Measurements from ENCODE around the gene ZNF625.
A peak's percentile ranks its signal among the peaks of the same experiment; 100 is the strongest.

ZNF625 gene

DNA sequence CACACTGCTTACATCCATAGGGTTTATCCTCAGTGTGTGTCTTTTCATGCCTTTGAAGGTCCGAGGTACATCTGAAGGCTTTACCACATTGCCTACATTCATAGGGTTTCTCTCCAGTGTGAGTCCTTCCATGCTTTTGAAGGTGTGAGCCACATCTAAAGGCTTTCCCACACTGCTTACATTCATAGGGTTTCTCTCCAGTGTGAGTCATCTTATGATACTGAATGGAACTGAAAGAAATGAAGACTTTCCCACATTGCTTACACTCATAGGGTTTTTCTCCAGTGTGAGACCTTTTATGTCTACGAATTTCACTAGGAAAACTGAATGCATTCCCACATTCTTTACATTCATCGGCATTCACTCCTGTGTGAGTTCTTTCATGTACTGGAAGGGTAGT, 23.5 kb downstream of the ZNF625 start:
- Histone ChIP-seq H3K23ac (ENCODE audit: low read length) (no peak overlapping the region), H3K9ac (ENCODE audit: low read length) (no peak overlapping the region), H2BK15ac (replicated peaks; ENCODE audit: low read depth) (no peak overlapping the region), H2AK5ac (ENCODE audit: low read length) (no peak overlapping the region), H3K27ac (ENCODE audit: low read depth, low read length) (no peak overlapping the region), H3K18ac (ENCODE audit: low read length) (no peak overlapping the region), H3K4me3 (ENCODE audit: low read length) (peak overlapping the region; percentile 51), H3K56ac (ENCODE audit: low read length) (no peak overlapping the region), H3K36me3 (ENCODE audit: control insufficient read depth, insufficient read depth, low read length) (peaks cover 20% of the 10 kb centered on the region), H3K4me2 (ENCODE audit: low read length) (no peak overlapping the region), H3K4me1 (ENCODE audit: control insufficient read depth, low read depth, low read length) (no peaks in the 10 kb centered on the region), H2BK120ac (ENCODE audit: low read depth, low read length) (no peak overlapping the region), H2BK5ac (ENCODE audit: low read length) (no peak overlapping the region), H4K5ac (ENCODE audit: low read length) (no peak overlapping the region), H3K4ac (ENCODE audit: low read depth, low read length) (no peak overlapping the region), H4K8ac (ENCODE audit: low read depth, low read length) (no peak overlapping the region), H3K27me3 (ENCODE audit: insufficient read depth, low read length, poor library complexity) (no peaks in the 10 kb centered on the region), H3K79me2 (ENCODE audit: control insufficient read depth, insufficient read depth, low read length) (no peaks in the 10 kb centered on the region), H3K79me1 (ENCODE audit: low read length) (peaks cover 4% of the 10 kb centered on the region)
- peak; percentile 68 for DNase-seq
- WGBS (ENCODE audit: extremely low coverage, insufficient coverage, low lambda C conversion rate), result no CpG with 5 or more reads among the region's 3 CpGs

DNA sequence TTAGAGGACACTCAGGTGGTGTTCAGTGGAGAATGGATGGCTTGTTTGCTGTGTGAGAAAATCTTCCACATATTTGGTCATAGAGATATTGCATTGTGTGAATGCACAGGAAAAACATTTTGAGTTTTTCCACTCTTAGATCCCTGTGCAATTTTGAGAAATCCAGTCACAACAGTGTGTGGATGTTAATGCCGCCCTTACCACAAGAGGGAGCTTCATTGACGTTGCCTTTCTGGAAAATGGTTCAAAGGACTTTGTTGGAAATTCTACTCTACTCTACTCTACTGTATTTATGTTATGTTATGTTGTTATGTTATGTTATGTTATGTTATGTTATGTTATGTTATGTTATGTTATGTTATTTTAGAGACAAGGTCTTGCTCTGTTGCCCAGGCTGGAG, 29.8 kb downstream of the ZNF625 start:
- WGBS (ENCODE audit: extremely low coverage, insufficient coverage, low lambda C conversion rate), result no CpG with 5 or more reads among the region's 2 CpGs
- Histone ChIP-seq H3K4ac (ENCODE audit: low read depth, low read length) (no peak overlapping the region), H3K4me3 (ENCODE audit: low read length) (no peak overlapping the region), H3K9ac (ENCODE audit: low read length) (no peak overlapping the region), H2BK120ac (ENCODE audit: low read depth, low read length) (no peak overlapping the region), H2BK5ac (ENCODE audit: low read length) (no peak overlapping the region), H3K79me1 (ENCODE audit: low read length) (no peaks in the 10 kb centered on the region), H3K27me3 (ENCODE audit: insufficient read depth, low read length, poor library complexity) (no peaks in the 10 kb centered on the region), H4K5ac (ENCODE audit: low read length) (no peak overlapping the region), H2BK15ac (replicated peaks; ENCODE audit: low read depth) (no peak overlapping the region), H3K27ac (ENCODE audit: low read depth, low read length) (no peak overlapping the region), H3K18ac (ENCODE audit: low read length) (no peak overlapping the region), H3K36me3 (ENCODE audit: control insufficient read depth, insufficient read depth, low read length) (no peaks in the 10 kb centered on the region), H4K8ac (ENCODE audit: low read depth, low read length) (no peak overlapping the region), H2AK5ac (ENCODE audit: low read length) (no peak overlapping the region), H3K79me2 (ENCODE audit: control insufficient read depth, insufficient read depth, low read length) (no peaks in the 10 kb centered on the region), H3K4me1 (ENCODE audit: control insufficient read depth, low read depth, low read length) (no peaks in the 10 kb centered on the region), H3K56ac (ENCODE audit: low read length) (no peak overlapping the region), H3K4me2 (ENCODE audit: low read length) (no peak overlapping the region), H3K23ac (ENCODE audit: low read length) (no peak overlapping the region)
- DNase-seq, result no peak

DNA sequence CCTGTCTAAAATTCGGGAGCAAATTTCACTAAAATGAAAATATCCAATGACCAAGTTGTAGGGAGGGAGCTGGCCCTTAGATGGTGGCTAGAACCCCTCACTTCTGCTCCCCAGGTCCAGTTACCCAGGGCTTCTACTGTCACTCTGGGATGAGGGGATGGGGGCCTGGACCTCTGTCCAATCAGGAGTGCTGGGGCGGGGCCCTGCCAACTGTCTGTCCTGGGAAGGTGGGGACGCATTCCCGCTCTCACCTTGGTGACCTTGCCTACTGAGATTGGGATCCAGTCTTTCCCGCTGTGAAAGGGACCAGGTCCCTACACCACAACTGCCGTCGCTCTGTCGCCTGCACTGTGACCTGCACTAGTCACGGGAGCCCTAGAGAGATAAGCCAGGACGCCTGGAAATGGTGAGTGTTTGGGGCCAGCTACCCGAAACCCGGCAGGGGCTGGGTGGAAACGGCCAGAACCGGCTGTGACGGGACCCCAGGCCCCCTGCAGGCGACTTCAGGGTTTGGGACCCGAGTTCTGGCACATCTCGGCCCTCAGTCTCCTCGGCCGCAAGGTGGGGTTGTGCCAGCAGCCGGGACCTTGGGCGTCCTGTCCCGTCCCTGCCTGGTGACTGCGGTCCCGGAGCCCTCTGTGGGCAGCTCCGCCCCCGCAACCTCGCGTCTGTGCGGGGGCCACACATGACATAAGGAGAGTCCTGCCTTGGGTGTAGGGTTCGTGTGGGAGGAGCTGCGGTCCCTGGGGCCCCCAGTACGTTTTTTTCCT, 39.1 kb downstream of the ZNF625 start:
- no peak for DNase-seq
- no peaks in the 10 kb centered on the region for H3K4me1 ChIP-seq (ENCODE audit: control insufficient read depth, low read depth, low read length)
- no peak overlapping the region for H2BK120ac ChIP-seq (ENCODE audit: low read depth, low read length)
- no peak overlapping the region for H3K4ac ChIP-seq (ENCODE audit: low read depth, low read length)
- H3K27ac ChIP-seq (ENCODE audit: low read depth, low read length), result no peak overlapping the region
- H2BK15ac ChIP-seq (replicated peaks; ENCODE audit: low read depth), result no peak overlapping the region
- H2BK5ac ChIP-seq (ENCODE audit: low read length), result no peak overlapping the region
- H3K36me3 ChIP-seq (ENCODE audit: control insufficient read depth, insufficient read depth, low read length), result peaks cover 7% of the 10 kb centered on the region
- H3K56ac ChIP-seq (ENCODE audit: low read length), result no peak overlapping the region
- no peaks in the 10 kb centered on the region for H3K27me3 ChIP-seq (ENCODE audit: insufficient read depth, low read length, poor library complexity)
- H3K79me2 ChIP-seq (ENCODE audit: control insufficient read depth, insufficient read depth, low read length), result no peaks in the 10 kb centered on the region
- no peak overlapping the region for H3K4me2 ChIP-seq (ENCODE audit: low read length)
- no peak overlapping the region for H4K5ac ChIP-seq (ENCODE audit: low read length)
- no peak overlapping the region for H3K23ac ChIP-seq (ENCODE audit: low read length)
- H3K4me3 ChIP-seq (ENCODE audit: low read length), result no peak overlapping the region
- H4K8ac ChIP-seq (ENCODE audit: low read depth, low read length), result no peak overlapping the region
- no peak overlapping the region for H3K18ac ChIP-seq (ENCODE audit: low read length)
- H2AK5ac ChIP-seq (ENCODE audit: low read length), result no peak overlapping the region
- no peak overlapping the region for H3K9ac ChIP-seq (ENCODE audit: low read length)
- H3K79me1 ChIP-seq (ENCODE audit: low read length), result no peaks in the 10 kb centered on the region
- no CpG with 5 or more reads among the region's 33 CpGs for WGBS (ENCODE audit: extremely low coverage, insufficient coverage, low lambda C conversion rate)

- H3K4me3 ChIP-seq (ENCODE audit: low read length), result no peak overlapping the region
- H3K4me2 ChIP-seq (ENCODE audit: low read length), result no peak overlapping the region
- no peak overlapping the region for H2BK5ac ChIP-seq (ENCODE audit: low read length)
- no peak overlapping the region for H2BK15ac ChIP-seq (replicated peaks; ENCODE audit: low read depth)
- peaks cover 18% of the 10 kb centered on the region for H3K36me3 ChIP-seq (ENCODE audit: control insufficient read depth, insufficient read depth, low read length)
- H3K4me1 ChIP-seq (ENCODE audit: control insufficient read depth, low read depth, low read length), result no peaks in the 10 kb centered on the region
- no peak overlapping the region for H4K5ac ChIP-seq (ENCODE audit: low read length)
- no peak overlapping the region for H3K27ac ChIP-seq (ENCODE audit: low read depth, low read length)
- no peaks in the 10 kb centered on the region for H3K79me1 ChIP-seq (ENCODE audit: low read length)
- DNase-seq, result no peak
- no peak overlapping the region for H3K18ac ChIP-seq (ENCODE audit: low read length)
- H3K4ac ChIP-seq (ENCODE audit: low read depth, low read length), result no peak overlapping the region
- H2BK120ac ChIP-seq (ENCODE audit: low read depth, low read length), result no peak overlapping the region
- H2AK5ac ChIP-seq (ENCODE audit: low read length), result no peak overlapping the region
- no CpG with 5 or more reads among the region's 5 CpGs for whole genome bisulfite sequencing (ENCODE audit: extremely low coverage, insufficient coverage, low lambda C conversion rate)
- H3K23ac ChIP-seq (ENCODE audit: low read length), result no peak overlapping the region
- H3K79me2 ChIP-seq (ENCODE audit: control insufficient read depth, insufficient read depth, low read length), result no peaks in the 10 kb centered on the region
- H4K8ac ChIP-seq (ENCODE audit: low read depth, low read length), result no peak overlapping the region
- no peak overlapping the region for H3K9ac ChIP-seq (ENCODE audit: low read length)
- H3K56ac ChIP-seq (ENCODE audit: low read length), result no peak overlapping the region
- no peaks in the 10 kb centered on the region for H3K27me3 ChIP-seq (ENCODE audit: insufficient read depth, low read length, poor library complexity)
Observed at GRCh38 chr19:12113121-12113520, 43.4 kb downstream of the ZNF625 start.

GRCh38 chr19:12112701-12113100, 43.8 kb downstream of the ZNF625 start:
- WGBS (ENCODE audit: extremely low coverage, insufficient coverage, low lambda C conversion rate), result no CpG with 5 or more reads among the region's 8 CpGs
- Histone ChIP-seq H3K79me1 (ENCODE audit: low read length) (no peaks in the 10 kb centered on the region), H3K4ac (ENCODE audit: low read depth, low read length) (no peak overlapping the region), H3K4me3 (ENCODE audit: low read length) (peak overlapping the region; percentile 38), H4K5ac (ENCODE audit: low read length) (no peak overlapping the region), H2AK5ac (ENCODE audit: low read length) (no peak overlapping the region), H3K18ac (ENCODE audit: low read length) (no peak overlapping the region), H2BK15ac (replicated peaks; ENCODE audit: low read depth) (no peak overlapping the region), H3K56ac (ENCODE audit: low read length) (no peak overlapping the region), H3K4me2 (ENCODE audit: low read length) (no peak overlapping the region), H3K9ac (ENCODE audit: low read length) (no peak overlapping the region), H3K4me1 (ENCODE audit: control insufficient read depth, low read depth, low read length) (no peaks in the 10 kb centered on the region), H4K8ac (ENCODE audit: low read depth, low read length) (no peak overlapping the region), H3K36me3 (ENCODE audit: control insufficient read depth, insufficient read depth, low read length) (peaks cover 18% of the 10 kb centered on the region), H3K23ac (ENCODE audit: low read length) (no peak overlapping the region), H2BK120ac (ENCODE audit: low read depth, low read length) (no peak overlapping the region), H3K27me3 (ENCODE audit: insufficient read depth, low read length, poor library complexity) (no peaks in the 10 kb centered on the region), H2BK5ac (ENCODE audit: low read length) (no peak overlapping the region), H3K79me2 (ENCODE audit: control insufficient read depth, insufficient read depth, low read length) (no peaks in the 10 kb centered on the region), H3K27ac (ENCODE audit: low read depth, low read length) (no peak overlapping the region)
- no peak for DNase-seq
